HepG2 (cell line): ENCODE measurements around the gene KCNAB1. TPM values are rescaled to one million over a fixed set of nuclear protein-coding genes. Genes with fewer than 3 reads are reported as not detected.

Source experiments
- ATAC-seq: fragments of 200-7000 bp; cut with Tn5 transposase; 3 replicates; pipeline ENCODE4 v1.9.1; 2020; ENCODE audit warnings: mild to moderate bottlenecking, moderate library complexity
- BruUV-seq: library from RNA; stranded (reverse); fragments of 400-500 nt; replicated peaks from 2 replicates; lab custom pipeline; 2021; lab: Mats Ljungman, UMichigan
- CTCF ChIA-PET: fragments of 300-600 bp; formaldehyde crosslinking; extraction: SDS; loops from one replicate; lab custom pipeline; 2021; ENCODE audit warnings: low total read pairs, inconsistent platforms, low intra/inter-chr PET ratio; lab: Yijun Ruan, JAX
- POLR2A ChIA-PET: fragments of 350-600 bp; sonication (Branson Sonifier 250); formaldehyde crosslinking; loops from one replicate; lab custom pipeline; 2020; ENCODE audit warnings: antibody characterized with exemption, inconsistent platforms; lab: Yijun Ruan, JAX
- DNase-seq: peaks from one replicate; pipeline ENCODE4 v3.0.0-alpha.2; 2015; ENCODE audit warnings: low spot score
- FAIRE-seq: peaks from 3 replicates; lab custom pipeline; 2011; peaks lifted over from hg19 to GRCh38; lab: Jason Lieb, UNC
- H2AFZ ChIP-seq: one replicate; pipeline ENCODE4 v1.6.1; 2011; ENCODE audit warnings: low read length, inconsistent platforms
- H3K27ac ChIP-seq: fragments of 300-600 bp; 3 replicates; pipeline ENCODE4 v1.8.0; 2011; ENCODE audit warnings: mixed run types, mild to moderate bottlenecking, mixed read lengths, low read length, inconsistent platforms; ENCODE audit not compliant: insufficient read depth; ENCODE audit errors: extremely low read length
- H3K27me3 ChIP-seq, 2 experiments: fragments of 200-600 bp in 1 of 2; 2 replicates in 1 of 2; 3 replicates in 1 of 2; pipeline versions ENCODE4 v1.6.0 to v1.8.0; 2011; ENCODE audit warnings: low read length in 2 of 2, mild to moderate bottlenecking in 2 of 2, moderate library complexity in 2 of 2, inconsistent platforms in 1 of 2; ENCODE audit not compliant: insufficient read depth in 2 of 2, control insufficient read depth in 1 of 2
- H3K36me3 ChIP-seq, 2 experiments: fragments of 200-600 bp in 1 of 2; replicated peaks in 1 of 2; 2 replicates in 1 of 2; 3 replicates in 1 of 2; pipeline versions ENCODE4 v1.5.1 to v1.8.0; 2011; ENCODE audit warnings: low read length in 2 of 2, inconsistent platforms in 1 of 2; ENCODE audit not compliant: insufficient read depth in 2 of 2, control insufficient read depth in 1 of 2
- H3K4me1 ChIP-seq: 2 replicates; pipeline ENCODE4 v1.5.1; 2012; ENCODE audit warnings: low read length, inconsistent platforms; ENCODE audit not compliant: insufficient read depth
- H3K4me2 ChIP-seq: 2 replicates; pipeline ENCODE4 v1.6.0; 2011; ENCODE audit warnings: low read depth, low read length, inconsistent platforms
- H3K4me3 ChIP-seq, 3 experiments: fragments of 200-600 bp in 1 of 3; sonication (generic), shearing (Covaris generic) in 1 of 3; replicated peaks in 1 of 3; 2 replicates each; pipeline ENCODE4 v1.5.1; 2011 to 2016; ENCODE audit warnings: low read length in 3 of 3, inconsistent platforms in 2 of 3, low read depth in 2 of 3, mild to moderate bottlenecking in 2 of 3, control low read depth in 1 of 3, mixed read lengths in 1 of 3; ENCODE audit not compliant: insufficient read depth in 1 of 3
- H3K79me2 ChIP-seq: one replicate; pipeline ENCODE4 v1.6.1; 2011; ENCODE audit warnings: low read length, inconsistent platforms; ENCODE audit not compliant: insufficient read depth
- H3K9ac ChIP-seq: 2 replicates; pipeline ENCODE4 v1.6.0; 2011; ENCODE audit warnings: mild to moderate bottlenecking, low read depth, low read length, inconsistent platforms; ENCODE audit not compliant: insufficient read depth
- H3K9me3 ChIP-seq: 2 replicates; pipeline ENCODE4 v1.5.1; 2012; ENCODE audit warnings: mild to moderate bottlenecking, low read length
- H4K20me1 ChIP-seq: 2 replicates; pipeline ENCODE4 v1.6.0; 2011; ENCODE audit warnings: inconsistent platforms, mild to moderate bottlenecking, low read length, moderate library complexity; ENCODE audit not compliant: insufficient read depth
- CREB3 ChIP-seq: sonication (generic); formaldehyde crosslinking; IDR thresholded peaks from 2 replicates; pipeline ENCODE4 v1.5.0; 2020; ENCODE audit warnings: missing genetic modification reagents
- JUND ChIP-seq: sonication (generic); formaldehyde crosslinking; IDR thresholded peaks from 2 replicates; pipeline ENCODE4 v1.8.0; 2022; ENCODE audit warnings: mild to moderate bottlenecking, missing genetic modification reagents
- KDM4B ChIP-seq: sonication (generic); formaldehyde crosslinking; IDR thresholded peaks from 2 replicates; pipeline ENCODE4 v1.4.0; 2020; ENCODE audit warnings: missing genetic modification reagents
- KLF13 ChIP-seq: sonication (generic); formaldehyde crosslinking; IDR thresholded peaks from 2 replicates; pipeline ENCODE4 v1.4.0; 2020; ENCODE audit warnings: mild to moderate bottlenecking, missing genetic modification reagents
- LCORL ChIP-seq, 2 experiments: fragments of 450-650 bp in 1 of 2; sonication (generic) in 1 of 2; formaldehyde crosslinking in 1 of 2; IDR thresholded peaks; 2 replicates each; pipeline versions ENCODE4 v1.5.0 to v1.6.1; 2017 to 2020; ENCODE audit warnings: antibody characterized with exemption in 1 of 2, missing genetic modification reagents in 1 of 2
- PLRG1 ChIP-seq: fragments of 450-650 bp; conservative IDR thresholded peaks from 2 replicates; pipeline ENCODE4 v1.6.1; 2016
- PRMT3 ChIP-seq: sonication (generic); formaldehyde crosslinking; IDR thresholded peaks from 2 replicates; pipeline ENCODE4 v1.8.1; 2022; ENCODE audit warnings: low read depth, mild to moderate bottlenecking, moderate library complexity, missing genetic modification reagents, borderline replicate concordance
- SOX13 ChIP-seq, 3 experiments: fragments of 450-650 bp in 1 of 3; sonication (generic) in 1 of 3; formaldehyde crosslinking in 1 of 3; IDR thresholded peaks in 2 of 3; conservative IDR thresholded peaks in 1 of 3; 2 replicates each; pipeline versions ENCODE4 v1.5.0 to v1.6.1; 2016 to 2020; ENCODE audit warnings: antibody characterized with exemption in 1 of 3, mild to moderate bottlenecking in 1 of 3, missing compliant biosample characterization in 1 of 3, missing genetic modification reagents in 1 of 3, moderate library complexity in 1 of 3
- TBL1XR1 ChIP-seq: fragments of 150-350 bp; IDR thresholded peaks from 2 replicates; pipeline ENCODE4 v1.6.1; 2014; ENCODE audit warnings: borderline replicate concordance, low read length; ENCODE audit not compliant: partially characterized antibody
- THAP11 ChIP-seq: IDR thresholded peaks from 2 replicates; pipeline ENCODE4 v1.6.1; 2016; ENCODE audit warnings: missing biosample characterization, missing genetic modification reagents
- ZNF30 ChIP-seq: sonication (generic); formaldehyde crosslinking; IDR thresholded peaks from 2 replicates; pipeline ENCODE4 v1.5.0; 2020; ENCODE audit warnings: mild to moderate bottlenecking, missing genetic modification reagents
- ZNF451 ChIP-seq: sonication (generic); formaldehyde crosslinking; IDR thresholded peaks from 2 replicates; pipeline ENCODE4 v1.5.0; 2020; ENCODE audit warnings: mild to moderate bottlenecking, missing genetic modification reagents
- ZNF672 ChIP-seq: sonication (generic); formaldehyde crosslinking; IDR thresholded peaks from 2 replicates; pipeline ENCODE4 v1.8.1; 2022; ENCODE audit warnings: missing genetic modification reagents
- ZNF761 ChIP-seq: sonication (generic); formaldehyde crosslinking; conservative IDR thresholded peaks from 2 replicates; pipeline ENCODE4 v1.4.0; 2020; ENCODE audit warnings: mild to moderate bottlenecking, missing genetic modification reagents
- WGBS: methylation state at CpG from one replicate; pipeline ENCODE4 v1.1.6; 2017; ENCODE audit warnings: low lambda C conversion rate; 5-methylcytosine and 5-hydroxymethylcytosine counted together
- in situ Hi-C: cut with HindIII; loops from 2 replicates; pipeline ENCODE4 v1.10.0; 2017; ENCODE audit warnings: low pct_unique_long_range_greater_than_20kb; ENCODE audit not compliant: extremely low pct_ligation_motif_present
- intact Hi-C: fragments of 100-400 bp; cut with micrococcal nuclease; formaldehyde crosslinking; loops from one replicate; pipeline ENCODE4 v1.10.0; 2022; ENCODE audit not compliant: unreplicated experiment
- polyA plus RNA-seq, 8 experiments: library from polyadenylated mRNA; depleted of rRNA in 3 of 8; stranded (reverse) in 7 of 8; unstranded in 1 of 8; fragments of >200 nt; fragmentation: Illumina TruSeq in 4 of 8; extraction: Trizol in 4 of 8; gene quantifications; 2 replicates each; pipeline versions ENCODE4 v1.2.1 to v1.2.3, GENCODE V29; 2011 to 2016; ENCODE audit warnings: low read depth in 4 of 8, missing spikeins in 1 of 8, mixed read lengths in 1 of 8; ENCODE audit not compliant: insufficient read depth in 1 of 8
- total RNA-seq, 5 experiments: library from RNA; depleted of rRNA; stranded (reverse); fragments of >200 nt; fragmentation: Illumina TruSeq; extraction: Trizol; gene quantifications; 2 replicates each; pipeline ENCODE4 v1.2.3, GENCODE V29; 2016; ENCODE audit warnings: low read depth in 1 of 5
- TF ChIP-seq, protein P1 (sequence below): sonication (generic); formaldehyde crosslinking; IDR thresholded peaks from 2 replicates; pipeline ENCODE4 v1.5.0; 2020; ENCODE audit warnings: missing genetic modification reagents, mild to moderate bottlenecking, borderline replicate concordance
- TF ChIP-seq, protein P2 (sequence below): sonication (generic); formaldehyde crosslinking; IDR thresholded peaks from 2 replicates; pipeline ENCODE4 v1.4.0; 2020; ENCODE audit warnings: missing genetic modification reagents, borderline replicate concordance
- TF ChIP-seq, protein P3 (sequence below): sonication (generic); formaldehyde crosslinking; IDR thresholded peaks from 2 replicates; pipeline ENCODE4 v1.4.0; 2020; ENCODE audit warnings: missing genetic modification reagents

Gene KCNAB1
- total and polyA plus RNA-seq, 2 of the 13 experiments (the other 11 are each of a cell fraction or from before 2014, with no cell fraction given) = not detected

- TF ChIP-seq TBL1XR1 = no peak
- no peak for TF ChIP-seq ZNF672 (CRISPR knock-in tag)
These were observed 466.8 kb downstream of the KCNAB1 start (continued) for GRCh38 chr3:156586905-156587759.

GRCh38 chr3:156587760-156588069 is 467.3 kb downstream of the KCNAB1 start:
- ATAC-seq (no peak), DNase-seq (no peak), FAIRE-seq (no peak)
- Histone ChIP-seq H3K4me2 (no peak overlapping the region), H4K20me1 (no peaks in the 10 kb centered on the region), H3K9ac (no peak overlapping the region), H3K9me3 (no peaks in the 10 kb centered on the region), H3K36me3 (no peaks in the 10 kb centered on the region), H3K27me3 (no peaks in the 10 kb centered on the region), H3K79me2 (no peaks in the 10 kb centered on the region), H3K4me1 (peaks cover 11% of the 10 kb centered on the region; the same call in 1 of the 2 replicates), H3K4me3 (no peak overlapping the region), H2AFZ (no peak overlapping the region), H3K27ac (no peak overlapping the region)
- CTCF ChIA-PET = no interaction called here
- POLR2A ChIA-PET = no interaction called here
- intact Hi-C loops = no loop called here
- in situ Hi-C loops = no loop called here
- WGBS = 27% methylated on average over 1 of the region's 1 CpG
- BruUV-seq = no TSS peak
- no peak for TF ChIP-seq ZNF761 (CRISPR knock-in tag)
- TF ChIP-seq, protein P1, sequence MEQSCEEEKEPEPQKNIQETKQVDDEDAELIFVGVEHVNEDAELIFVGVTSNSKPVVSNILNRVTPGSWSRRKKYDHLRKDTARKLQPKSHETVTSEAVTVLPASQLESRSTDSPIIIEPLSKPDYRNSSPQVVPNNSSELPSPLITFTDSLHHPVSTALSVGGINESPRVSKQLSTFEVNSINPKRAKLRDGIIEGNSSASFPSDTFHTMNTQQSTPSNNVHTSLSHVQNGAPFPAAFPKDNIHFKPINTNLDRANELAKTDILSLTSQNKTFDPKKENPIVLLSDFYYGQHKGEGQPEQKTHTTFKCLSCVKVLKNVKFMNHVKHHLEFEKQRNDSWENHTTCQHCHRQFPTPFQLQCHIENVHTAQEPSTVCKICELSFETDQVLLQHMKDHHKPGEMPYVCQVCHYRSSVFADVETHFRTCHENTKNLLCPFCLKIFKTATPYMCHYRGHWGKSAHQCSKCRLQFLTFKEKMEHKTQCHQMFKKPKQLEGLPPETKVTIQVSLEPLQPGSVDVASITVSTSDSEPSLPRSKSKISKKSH = no peak
- no peak for TF ChIP-seq THAP11 (CRISPR knock-in tag)
- TF ChIP-seq CREB3 (CRISPR knock-in tag) = no peak
- TF ChIP-seq PRMT3 = no peak
- TF ChIP-seq ZNF451 = no peak
- TF ChIP-seq, protein P2, sequence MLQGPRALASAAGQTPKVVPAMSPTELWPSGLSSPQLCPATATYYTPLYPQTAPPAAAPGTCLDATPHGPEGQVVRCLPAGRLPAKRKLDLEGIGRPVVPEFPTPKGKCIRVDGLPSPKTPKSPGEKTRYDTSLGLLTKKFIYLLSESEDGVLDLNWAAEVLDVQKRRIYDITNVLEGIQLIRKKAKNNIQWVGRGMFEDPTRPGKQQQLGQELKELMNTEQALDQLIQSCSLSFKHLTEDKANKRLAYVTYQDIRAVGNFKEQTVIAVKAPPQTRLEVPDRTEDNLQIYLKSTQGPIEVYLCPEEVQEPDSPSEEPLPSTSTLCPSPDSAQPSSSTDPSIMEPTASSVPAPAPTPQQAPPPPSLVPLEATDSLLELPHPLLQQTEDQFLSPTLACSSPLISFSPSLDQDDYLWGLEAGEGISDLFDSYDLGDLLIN (CRISPR knock-in tag) = no peak
- TF ChIP-seq KDM4B = no peak
- no peak for TF ChIP-seq SOX13 (IDR thresholded peaks at IDR 0.05)
- no peak for TF ChIP-seq SOX13 (CRISPR knock-in tag; conservative IDR thresholded peaks at IDR 0.05 in 1 of 2, IDR thresholded peaks at IDR 0.05 in 1 of 2)
- TF ChIP-seq KLF13 = no peak
- no peak for TF ChIP-seq ZNF30
- TF ChIP-seq, protein P3, sequence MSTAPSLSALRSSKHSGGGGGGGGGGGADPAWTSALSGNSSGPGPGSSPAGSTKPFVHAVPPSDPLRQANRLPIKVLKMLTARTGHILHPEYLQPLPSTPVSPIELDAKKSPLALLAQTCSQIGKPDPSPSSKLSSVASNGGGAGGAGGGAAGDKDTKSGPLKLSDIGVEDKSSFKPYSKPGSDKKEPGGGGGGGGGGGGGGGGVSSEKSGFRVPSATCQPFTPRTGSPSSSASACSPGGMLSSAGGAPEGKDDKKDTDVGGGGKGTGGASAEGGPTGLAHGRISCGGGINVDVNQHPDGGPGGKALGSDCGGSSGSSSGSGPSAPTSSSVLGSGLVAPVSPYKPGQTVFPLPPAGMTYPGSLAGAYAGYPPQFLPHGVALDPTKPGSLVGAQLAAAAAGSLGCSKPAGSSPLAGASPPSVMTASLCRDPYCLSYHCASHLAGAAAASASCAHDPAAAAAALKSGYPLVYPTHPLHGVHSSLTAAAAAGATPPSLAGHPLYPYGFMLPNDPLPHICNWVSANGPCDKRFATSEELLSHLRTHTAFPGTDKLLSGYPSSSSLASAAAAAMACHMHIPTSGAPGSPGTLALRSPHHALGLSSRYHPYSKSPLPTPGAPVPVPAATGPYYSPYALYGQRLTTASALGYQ (CRISPR knock-in tag) = no peak
- no peak for TF ChIP-seq PLRG1
- no peak for TF ChIP-seq LCORL (IDR thresholded peaks at IDR 0.05)
- TF ChIP-seq LCORL (CRISPR knock-in tag; IDR thresholded peaks at IDR 0.05) = no peak
- TF ChIP-seq JUND (CRISPR knock-in tag) = no peak
